IMR-90 (cell line): Measurements from ENCODE around the gene ST6GALNAC3. TPM values are rescaled to one million over a fixed set of nuclear protein-coding genes. Genes with fewer than 3 reads are reported as not detected.

ENCODE experiments used
- ATAC-seq: fragments of 200-7000 bp; cut with Tn5 transposase; 2 replicates; pipeline ENCODE4 v1.9.1; 2020; ENCODE audit warnings: low read depth, mild to moderate bottlenecking, moderate library complexity
- BruUV-seq: library from RNA; stranded (reverse); fragments of 400-500 nt; replicated peaks from 2 replicates; lab custom pipeline; 2021; lab: Mats Ljungman, UMichigan
- CTCF ChIA-PET: fragments of 300-600 bp; formaldehyde crosslinking; extraction: SDS; loops from one replicate; lab custom pipeline; 2021; ENCODE audit warnings: antibody characterized with exemption; lab: Yijun Ruan, JAX
- POLR2A ChIA-PET: fragments of 300-600 bp; sonication (Branson Sonifier 250); formaldehyde crosslinking; loops from one replicate; lab custom pipeline; 2022; ENCODE audit warnings: antibody characterized with exemption; ENCODE audit not compliant: unreplicated experiment; lab: Charles Lee
- DNase-seq: peaks from one replicate; pipeline ENCODE4 v3.0.0; 2013
- H2AFZ ChIP-seq: replicated peaks from 2 replicates; pipeline ENCODE3; 2013; ENCODE audit warnings: low read length, mild to moderate bottlenecking; ENCODE audit not compliant: poor library complexity
- H2AK5ac ChIP-seq: 2 replicates; pipeline ENCODE4 v1.6.1; 2013; ENCODE audit warnings: low read depth, low read length, inconsistent platforms
- H2AK9ac ChIP-seq: replicated peaks from 2 replicates; pipeline ENCODE3; 2013; ENCODE audit warnings: mild to moderate bottlenecking, low read depth, low read length, moderate library complexity; ENCODE audit not compliant: poor library complexity
- H2BK120ac ChIP-seq: 2 replicates; pipeline ENCODE4 v1.6.1; 2013; ENCODE audit warnings: low read depth, low read length, inconsistent platforms
- H2BK15ac ChIP-seq: 3 replicates; pipeline ENCODE4 v1.6.1; 2013; ENCODE audit warnings: low read depth, low read length, inconsistent platforms
- H2BK20ac ChIP-seq: 2 replicates; pipeline ENCODE4 v1.6.1; 2013; ENCODE audit warnings: low read depth, mild to moderate bottlenecking, inconsistent platforms, low read length, moderate library complexity
- H2BK5ac ChIP-seq: 2 replicates; pipeline ENCODE4 v1.6.1; 2013; ENCODE audit warnings: mild to moderate bottlenecking, low read depth, low read length, inconsistent platforms; ENCODE audit not compliant: poor library complexity, severe bottlenecking
- H3K14ac ChIP-seq: replicated peaks from 2 replicates; pipeline ENCODE4 v1.6.1; 2013; ENCODE audit warnings: low read depth, low read length, inconsistent platforms
- H3K18ac ChIP-seq: 2 replicates; pipeline ENCODE4 v1.6.1; 2013; ENCODE audit warnings: low read depth, low read length, control low read depth
- H3K23ac ChIP-seq: 2 replicates; pipeline ENCODE4 v1.6.1; 2013; ENCODE audit warnings: low read depth, low read length, inconsistent platforms
- H3K27ac ChIP-seq: 2 replicates; pipeline ENCODE4 v1.5.1; 2013; ENCODE audit warnings: mild to moderate bottlenecking, control low read depth, low read length; ENCODE audit not compliant: insufficient read depth
- H3K27me3 ChIP-seq: 2 replicates; pipeline ENCODE4 v1.6.1; 2013; ENCODE audit warnings: low read length; ENCODE audit not compliant: control insufficient read depth, insufficient read depth
- H3K36me3 ChIP-seq: 2 replicates; pipeline ENCODE4 v1.6.1; 2013; ENCODE audit warnings: low read length, mixed read lengths; ENCODE audit not compliant: control insufficient read depth, insufficient read depth
- H3K4ac ChIP-seq: 2 replicates; pipeline ENCODE4 v1.6.1; 2013; ENCODE audit warnings: low read depth, low read length, inconsistent platforms
- H3K4me1 ChIP-seq: 2 replicates; pipeline ENCODE4 v1.6.1; 2013; ENCODE audit warnings: low read length, mixed read lengths; ENCODE audit not compliant: control insufficient read depth, insufficient read depth
- H3K4me2 ChIP-seq: 2 replicates; pipeline ENCODE4 v1.6.1; 2013; ENCODE audit warnings: low read depth, mild to moderate bottlenecking, control low read depth, low read length, moderate library complexity
- H3K4me3 ChIP-seq: 2 replicates; pipeline ENCODE4 v1.5.1; 2013; ENCODE audit warnings: low read depth, mild to moderate bottlenecking, control low read depth, low read length, moderate library complexity; ENCODE audit not compliant: insufficient read depth
- H3K56ac ChIP-seq: 2 replicates; pipeline ENCODE4 v1.6.1; 2013; ENCODE audit warnings: low read length, inconsistent platforms; ENCODE audit not compliant: insufficient read depth; ENCODE audit errors: extremely low read depth
- H3K79me1 ChIP-seq, 2 experiments: 2 replicates each; pipeline ENCODE4 v1.6.1; 2013; ENCODE audit warnings: low read length in 2 of 2, inconsistent platforms in 1 of 2, low read depth in 1 of 2
- H3K9ac ChIP-seq: 2 replicates; pipeline ENCODE4 v1.6.1; 2013; ENCODE audit warnings: low read depth, low read length, control low read depth
- H3K9me1 ChIP-seq: 2 replicates; pipeline ENCODE4 v1.6.1; 2013; ENCODE audit warnings: low read length, inconsistent platforms; ENCODE audit not compliant: insufficient read depth
- H3K9me3 ChIP-seq: 2 replicates; pipeline ENCODE4 v1.6.1; 2013; ENCODE audit warnings: low read length; ENCODE audit not compliant: control insufficient read depth, insufficient read depth
- H4K20me1 ChIP-seq: 2 replicates; pipeline ENCODE4 v1.6.1; 2013; ENCODE audit warnings: low read length, inconsistent platforms; ENCODE audit not compliant: insufficient read depth
- H4K5ac ChIP-seq: 2 replicates; pipeline ENCODE4 v1.6.1; 2013; ENCODE audit warnings: mild to moderate bottlenecking, low read depth, low read length, control low read depth
- H4K8ac ChIP-seq, 2 experiments: 2 replicates each; pipeline ENCODE4 v1.6.1; 2013; ENCODE audit warnings: low read depth in 2 of 2, low read length in 2 of 2, control low read depth in 1 of 2, inconsistent platforms in 1 of 2
- H4K91ac ChIP-seq: 2 replicates; pipeline ENCODE4 v1.6.1; 2013; ENCODE audit warnings: low read depth, low read length, inconsistent platforms; ENCODE audit not compliant: insufficient read depth
- SMC3 ChIP-seq: fragments of 150-350 bp; IDR thresholded peaks from 2 replicates; pipeline ENCODE4 v1.6.1; 2016; ENCODE audit warnings: low read depth, mild to moderate bottlenecking, antibody characterized with exemption, low read length, moderate library complexity
- WGBS, 2 experiments: methylation state at CpG; one replicate each; pipeline versions ENCODE4 v1.1.5 to v1.1.7; 2013; ENCODE audit warnings: missing lambda C conversion rate in 2 of 2; ENCODE audit not compliant: insufficient read length in 1 of 2; ENCODE audit errors: extremely low coverage in 2 of 2; 5-methylcytosine and 5-hydroxymethylcytosine counted together
- dilution Hi-C: fragments of 300-500 bp; cut with HindIII; formaldehyde crosslinking; loops from one replicate; pipeline ENCODE4 v1.14.3; 2018; ENCODE audit warnings: low sequenced_read_pairs; ENCODE audit not compliant: unreplicated experiment
- in situ Hi-C: fragments of 300-500 bp; cut with MboI; formaldehyde crosslinking; loops from 3 replicates; pipeline ENCODE4 v1.14.3; 2019; ENCODE audit warnings: low sequenced_read_pairs, inconsistent platforms, mixed read lengths
- intact Hi-C: fragments of 100-400 bp; cut with micrococcal nuclease; formaldehyde crosslinking; loops from 2 replicates; pipeline ENCODE4 v1.10.0; 2022
- polyA plus RNA-seq, 3 experiments: library from polyadenylated mRNA; depleted of rRNA; stranded (reverse); fragments of >200 nt; gene quantifications; 2 replicates each; pipeline ENCODE4 v1.2.3, GENCODE V29; 2012; ENCODE audit warnings: low replicate concordance in 1 of 3
- total RNA-seq: library from RNA; depleted of rRNA; stranded (reverse); fragments of >200 nt; gene quantifications from 2 replicates; pipeline ENCODE4 v1.2.3, GENCODE V29; 2012

Gene ST6GALNAC3
- total and polyA plus RNA-seq, 2 of the 4 experiments (the other 2 are of a cell fraction), result 0.65 to 1.3 TPM

GRCh38 chr1:76267631-76268030, 193.1 kb downstream of the ST6GALNAC3 start:
- no peak overlapping the region for H3K4me3 ChIP-seq
- H4K20me1 ChIP-seq, result no peaks in the 10 kb centered on the region
- no peak overlapping the region for H3K9ac ChIP-seq
- ChIA-PET POLR2A (no interaction called here), CTCF (no interaction called here)
- no peak overlapping the region for H2BK120ac ChIP-seq
- H3K27me3 ChIP-seq, result no peaks in the 10 kb centered on the region
- no peaks in the 10 kb centered on the region for H3K36me3 ChIP-seq
- no peak overlapping the region for H3K4ac ChIP-seq
- no peak overlapping the region for H4K5ac ChIP-seq
- BruUV-seq, result no TSS peak
- H2AK5ac ChIP-seq, result no peak overlapping the region
- no CpG with 5 or more reads among the region's 2 CpGs for WGBS, 2 experiments
- H2BK15ac ChIP-seq, result no peak overlapping the region
- no peak overlapping the region for H2BK5ac ChIP-seq
- dilution Hi-C loops (no loop called here), in situ Hi-C loops (no loop called here), intact Hi-C loops (no loop called here)
- H3K79me1 ChIP-seq, result no peaks in the 10 kb centered on the region
- H2AK9ac ChIP-seq, result no peak overlapping the region
- no peak overlapping the region for H3K27ac ChIP-seq
- H4K8ac ChIP-seq, result no peak overlapping the region
- H3K4me2 ChIP-seq, result no peak overlapping the region
- no peak for TF ChIP-seq SMC3
- no peak overlapping the region for H3K56ac ChIP-seq
- ATAC-seq (no peak), DNase-seq (no peak)
- no peak overlapping the region for H2BK20ac ChIP-seq
- no peaks in the 10 kb centered on the region for H3K9me3 ChIP-seq
- H3K9me1 ChIP-seq, result no peaks in the 10 kb centered on the region
- H3K14ac ChIP-seq, result no peak overlapping the region
- no peak overlapping the region for H3K18ac ChIP-seq
- no peak overlapping the region for H3K23ac ChIP-seq
- no peaks in the 10 kb centered on the region for H3K4me1 ChIP-seq
- H2AFZ ChIP-seq, result no peak overlapping the region
- H4K91ac ChIP-seq, result no peak overlapping the region
